ENCODE measurements around the gene CCL26. TPM values are rescaled to one million over a fixed set of nuclear protein-coding genes. Genes with fewer than 3 reads are reported as not detected.
A peak's percentile ranks its signal among the peaks of the same experiment; 100 is the strongest.
"Not testable (repeated sequence)": the region's sequence is repeated elsewhere in the genome, so short reads cannot be mapped to it uniquely, and the experiment has no call there.

CCL26 gene
- total and polyA plus RNA-seq, 2 donors from 2014 or later = 0.88 TPM; not detected in 1

DNA sequence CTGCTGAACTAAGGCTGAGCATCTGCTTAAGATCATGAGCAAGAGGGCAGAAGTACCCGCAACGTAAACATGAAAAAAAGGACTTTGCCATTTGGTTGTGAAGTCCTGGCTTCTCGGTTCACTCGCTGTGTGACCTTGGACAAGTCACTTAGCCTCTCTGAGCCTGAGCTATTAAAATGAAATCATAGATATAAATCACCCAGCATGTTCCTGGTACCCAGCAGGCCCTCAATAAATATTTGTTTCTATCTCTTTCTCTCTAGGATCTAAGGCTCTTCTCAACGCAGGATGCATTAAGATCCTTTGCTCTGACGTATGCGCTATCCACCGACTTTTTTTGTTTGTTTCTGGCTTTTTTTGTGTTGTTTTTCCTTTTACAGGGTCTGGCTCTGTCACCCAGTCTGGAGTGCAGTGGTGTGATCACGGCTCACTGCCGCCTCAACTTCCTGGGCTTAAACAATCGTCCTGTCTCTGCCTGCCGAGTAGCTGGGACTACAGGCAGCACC is 39.9 kb downstream of the CCL26 start:
- H3K4me3 ChIP-seq (ENCODE audit: low read length in 3 of 3) = no peak overlapping the region
- intact Hi-C loops (cut with DNase I) = no loop called here
- TF ChIP-seq, protein P1, sequence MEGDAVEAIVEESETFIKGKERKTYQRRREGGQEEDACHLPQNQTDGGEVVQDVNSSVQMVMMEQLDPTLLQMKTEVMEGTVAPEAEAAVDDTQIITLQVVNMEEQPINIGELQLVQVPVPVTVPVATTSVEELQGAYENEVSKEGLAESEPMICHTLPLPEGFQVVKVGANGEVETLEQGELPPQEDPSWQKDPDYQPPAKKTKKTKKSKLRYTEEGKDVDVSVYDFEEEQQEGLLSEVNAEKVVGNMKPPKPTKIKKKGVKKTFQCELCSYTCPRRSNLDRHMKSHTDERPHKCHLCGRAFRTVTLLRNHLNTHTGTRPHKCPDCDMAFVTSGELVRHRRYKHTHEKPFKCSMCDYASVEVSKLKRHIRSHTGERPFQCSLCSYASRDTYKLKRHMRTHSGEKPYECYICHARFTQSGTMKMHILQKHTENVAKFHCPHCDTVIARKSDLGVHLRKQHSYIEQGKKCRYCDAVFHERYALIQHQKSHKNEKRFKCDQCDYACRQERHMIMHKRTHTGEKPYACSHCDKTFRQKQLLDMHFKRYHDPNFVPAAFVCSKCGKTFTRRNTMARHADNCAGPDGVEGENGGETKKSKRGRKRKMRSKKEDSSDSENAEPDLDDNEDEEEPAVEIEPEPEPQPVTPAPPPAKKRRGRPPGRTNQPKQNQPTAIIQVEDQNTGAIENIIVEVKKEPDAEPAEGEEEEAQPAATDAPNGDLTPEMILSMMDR (IDR thresholded peaks at IDR 0.05; ENCODE audit: borderline replicate concordance, extremely low read depth, insufficient read depth) = no peak
- no peaks in the 10 kb centered on the region for H3K36me3 ChIP-seq (ENCODE audit: control insufficient read depth in 2 of 3, insufficient read depth in 3 of 3, low read length in 3 of 3)
- no peaks in the 10 kb centered on the region for H3K9me3 ChIP-seq (ENCODE audit: control insufficient read depth in 2 of 3, insufficient read depth in 1 of 3, low read length in 3 of 3)
- H3K9ac ChIP-seq (ENCODE audit: low read length in 3 of 3) = no peak overlapping the region
- no peak overlapping the region for H3K27ac ChIP-seq (ENCODE audit: low read depth in 2 of 2, low read length in 2 of 2)
- FAIRE-seq (no peak), DNase-seq (peak in 1 of 5 donors; percentile 11)
- no peaks in the 10 kb centered on the region for H3K27me3 ChIP-seq (ENCODE audit: control insufficient read depth, insufficient read depth, low read length)
- peaks cover 0 to 24% (median 10%) of the 10 kb centered on the region in 3 donors for H3K4me1 ChIP-seq (ENCODE audit: control insufficient read depth in 2 of 3, insufficient read depth in 2 of 3, low read depth in 1 of 3, low read length in 3 of 3)

DNA sequence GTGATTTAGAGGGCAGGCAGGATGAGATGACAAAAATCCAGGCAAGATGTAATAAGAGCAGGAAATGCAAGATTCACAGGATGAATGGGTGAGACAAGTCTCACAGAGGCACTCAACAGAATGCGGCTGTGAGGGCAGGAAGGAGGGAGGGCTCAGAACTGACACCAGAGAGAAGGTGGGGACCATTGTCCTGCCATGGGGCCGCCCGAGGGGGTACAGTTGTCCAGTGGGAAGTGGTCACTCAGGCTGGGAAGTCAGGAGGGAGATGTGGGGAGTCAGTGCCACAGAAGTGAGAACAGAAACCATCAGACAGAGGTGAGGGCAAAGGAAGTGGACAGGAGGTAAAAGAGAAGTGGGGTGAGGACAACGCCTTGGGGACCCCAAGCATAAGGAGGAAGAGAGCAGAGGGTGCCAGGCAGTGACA is 42.1 kb downstream of the CCL26 start:
- TF ChIP-seq, protein P1 (IDR thresholded peaks at IDR 0.05; ENCODE audit: borderline replicate concordance, extremely low read depth, insufficient read depth) = no peak
- FAIRE-seq = no peak
- H3K27ac ChIP-seq (ENCODE audit: low read depth in 2 of 2, low read length in 2 of 2) = no peak overlapping the region

DNA sequence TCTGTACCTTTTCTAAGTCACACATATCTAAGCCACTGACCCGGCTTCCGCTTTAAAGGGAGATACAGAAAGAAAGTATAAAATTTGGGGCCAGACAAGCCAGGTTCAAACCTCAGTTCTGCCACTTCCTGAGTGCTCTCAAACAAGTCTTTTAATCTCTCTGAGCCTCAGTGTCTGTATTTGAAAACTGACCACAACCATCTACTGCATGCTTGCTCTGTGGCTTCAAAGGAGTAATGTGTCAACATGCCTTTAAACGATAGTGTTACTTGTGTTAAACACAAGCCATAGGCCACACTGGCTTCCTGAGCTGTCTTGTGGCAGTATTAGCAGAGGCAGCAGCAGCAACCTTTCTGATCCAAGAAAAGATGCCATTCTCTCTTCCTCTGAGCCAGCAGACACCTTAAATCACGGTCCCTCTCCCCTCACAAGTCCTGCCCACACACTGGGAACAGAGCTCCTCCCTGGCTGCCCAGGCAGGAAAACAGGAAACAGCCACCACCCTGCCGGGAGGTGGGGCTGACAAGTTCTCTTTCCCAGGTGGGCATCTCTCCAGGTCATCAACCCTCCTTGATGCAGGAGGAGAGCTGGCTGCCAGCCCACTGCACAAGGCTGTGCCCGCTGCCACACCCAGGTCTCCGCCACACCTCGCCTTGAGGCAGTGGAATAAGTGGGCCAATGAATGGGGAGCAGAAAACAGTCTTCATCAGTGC is 44.0 kb downstream of the CCL26 start:
- H3K27me3 ChIP-seq (ENCODE audit: control insufficient read depth, insufficient read depth, low read length) = no peaks in the 10 kb centered on the region
- no peaks in the 10 kb centered on the region for H3K36me3 ChIP-seq (ENCODE audit: control insufficient read depth in 2 of 3, insufficient read depth in 3 of 3, low read length in 3 of 3)
- peak overlapping the region in 1 of 3 donors; percentile 31 for H3K4me3 ChIP-seq (ENCODE audit: low read length in 3 of 3)
- TF ChIP-seq, protein P1 (IDR thresholded peaks at IDR 0.05; ENCODE audit: borderline replicate concordance, extremely low read depth, insufficient read depth) = no peak
- H3K27ac ChIP-seq (ENCODE audit: low read depth in 2 of 2, low read length in 2 of 2) = peak overlapping the region; percentile 32 to 79
- DNase-seq (peak in 3 of 5 donors; percentile 15 to 95 (median 40)), FAIRE-seq (no peak)
- intact Hi-C loops (cut with DNase I) = no loop called here
- H3K9ac ChIP-seq (ENCODE audit: low read length in 3 of 3) = peak overlapping the region in 1 of 3 donors; percentile 51
- no peaks in the 10 kb centered on the region for H3K9me3 ChIP-seq (ENCODE audit: control insufficient read depth in 2 of 3, insufficient read depth in 1 of 3, low read length in 3 of 3)
- H3K4me1 ChIP-seq (ENCODE audit: control insufficient read depth in 2 of 3, insufficient read depth in 2 of 3, low read depth in 1 of 3, low read length in 3 of 3) = peaks cover 0 to 13% (median 0%) of the 10 kb centered on the region in 3 donors

More for the DNA sequence above, 42.1 kb downstream of the CCL26 start:
- no peaks in the 10 kb centered on the region for H3K27me3 ChIP-seq (ENCODE audit: control insufficient read depth, insufficient read depth, low read length)
- no peaks in the 10 kb centered on the region for H3K36me3 ChIP-seq (ENCODE audit: control insufficient read depth in 2 of 3, insufficient read depth in 3 of 3, low read length in 3 of 3)
- H3K9me3 ChIP-seq (ENCODE audit: control insufficient read depth in 2 of 3, insufficient read depth in 1 of 3, low read length in 3 of 3) = no peaks in the 10 kb centered on the region
- H3K9ac ChIP-seq (ENCODE audit: low read length in 3 of 3) = no peak overlapping the region
- peak in 1 of 5 donors; percentile 39 for DNase-seq
- no peak overlapping the region for H3K4me3 ChIP-seq (ENCODE audit: low read length in 3 of 3)
- intact Hi-C loops (cut with DNase I) = no loop called here
- peaks cover 0 to 21% (median 4%) of the 10 kb centered on the region in 3 donors for H3K4me1 ChIP-seq (ENCODE audit: control insufficient read depth in 2 of 3, insufficient read depth in 2 of 3, low read depth in 1 of 3, low read length in 3 of 3)

DNA sequence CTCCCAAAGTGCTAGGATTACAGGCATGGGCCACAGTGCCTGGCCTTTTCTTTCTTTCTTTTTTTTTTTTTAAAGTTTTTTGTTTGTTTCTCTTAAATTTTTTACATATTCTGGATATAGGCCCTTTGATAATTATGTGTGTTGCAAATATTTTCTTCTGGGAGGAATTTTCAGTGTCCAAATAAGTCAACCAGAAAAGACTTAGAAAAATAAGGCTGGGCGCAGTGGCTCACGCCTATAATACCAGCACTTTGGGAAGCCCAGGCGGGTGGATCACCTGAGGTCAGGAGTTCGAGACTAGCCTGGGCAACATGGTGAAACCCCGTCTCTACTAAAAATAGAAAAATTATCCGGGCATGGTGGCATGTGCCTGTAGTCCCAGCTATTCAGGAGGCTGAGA is 44.7 kb downstream of the CCL26 start:
- H3K4me3 ChIP-seq (ENCODE audit: low read length in 3 of 3); H3K27me3 ChIP-seq (ENCODE audit: control insufficient read depth, insufficient read depth, low read length); intact Hi-C loops (cut with DNase I); FAIRE-seq; H3K27ac ChIP-seq (ENCODE audit: low read depth in 2 of 2, low read length in 2 of 2); H3K36me3 ChIP-seq (ENCODE audit: control insufficient read depth in 2 of 3, insufficient read depth in 3 of 3, low read length in 3 of 3); H3K9ac ChIP-seq (ENCODE audit: low read length in 3 of 3); DNase-seq; H3K9me3 ChIP-seq (ENCODE audit: control insufficient read depth in 2 of 3, insufficient read depth in 1 of 3, low read length in 3 of 3): not testable (repeated sequence)
- peaks cover 0 to 15% (median 0%) of the 10 kb centered on the region in 3 donors for H3K4me1 ChIP-seq (ENCODE audit: control insufficient read depth in 2 of 3, insufficient read depth in 2 of 3, low read depth in 1 of 3, low read length in 3 of 3)
